ENCODE results near the gene SCAMP1.
"Not testable (repeated sequence)": the region's sequence is repeated elsewhere in the genome, so short reads cannot be mapped to it uniquely, and the experiment has no call there.

SCAMP1 gene

DNA sequence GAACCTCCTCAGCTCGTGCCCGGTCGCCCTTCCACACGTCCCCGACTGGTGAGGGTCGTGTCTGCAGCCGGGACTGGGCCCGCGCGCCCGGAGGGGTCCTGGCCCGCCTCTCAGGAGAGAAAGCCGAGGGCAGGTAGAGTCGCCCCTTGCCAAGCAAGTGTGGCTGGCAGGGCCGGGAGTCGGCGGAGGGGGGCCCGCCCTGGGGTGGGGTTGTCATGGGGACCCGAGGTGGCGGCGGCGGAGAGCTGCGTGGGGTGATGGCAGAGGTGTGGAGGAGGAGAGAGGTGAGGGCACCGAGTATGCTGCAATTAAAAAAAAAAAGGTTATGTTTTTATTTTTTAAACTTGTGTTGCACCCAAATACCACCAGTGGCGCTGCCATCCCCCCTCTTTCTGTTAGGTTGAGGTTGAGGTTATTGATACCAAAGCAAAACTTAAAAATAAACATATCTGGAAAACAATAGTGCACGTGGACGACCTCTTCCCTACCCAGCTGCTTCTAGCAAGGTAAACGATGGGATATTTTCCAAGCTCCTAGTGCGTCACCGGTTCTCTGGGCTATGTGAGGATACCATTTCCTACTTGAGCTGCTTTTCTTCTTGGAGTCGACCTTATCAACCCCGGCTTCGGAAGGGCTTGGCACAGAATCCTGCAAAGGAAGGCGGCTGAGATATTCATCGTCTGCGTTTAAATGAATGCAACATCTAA lies 660 bp downstream of the SCAMP1 start:
- DNase-seq (ENCODE audit: low spot score), result peak; percentile 14

DNA sequence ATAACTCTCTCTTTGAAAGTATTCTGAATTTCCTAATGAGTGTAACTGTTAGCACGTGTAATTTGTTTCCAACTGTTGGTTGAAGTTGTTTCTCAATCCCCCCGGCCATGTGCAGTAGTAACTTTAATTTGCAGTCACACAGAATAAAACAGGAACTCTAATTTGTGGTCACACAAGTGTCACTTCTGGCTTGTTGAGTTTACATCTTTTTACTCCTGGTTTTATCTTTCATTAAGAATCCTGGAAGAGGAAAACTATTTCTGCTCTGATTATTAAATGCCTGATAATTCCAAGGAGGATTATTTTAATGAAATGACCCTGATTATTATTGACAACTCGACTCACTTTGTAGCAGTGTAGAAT lies 1.2 kb downstream of the SCAMP1 start:
- DNase-seq (ENCODE audit: low spot score), result no peak

- DNase-seq (ENCODE audit: low spot score), result no peak
Observed at GRCh38 chr5:78362220-78362619, 1.8 kb downstream of the SCAMP1 start.

DNA sequence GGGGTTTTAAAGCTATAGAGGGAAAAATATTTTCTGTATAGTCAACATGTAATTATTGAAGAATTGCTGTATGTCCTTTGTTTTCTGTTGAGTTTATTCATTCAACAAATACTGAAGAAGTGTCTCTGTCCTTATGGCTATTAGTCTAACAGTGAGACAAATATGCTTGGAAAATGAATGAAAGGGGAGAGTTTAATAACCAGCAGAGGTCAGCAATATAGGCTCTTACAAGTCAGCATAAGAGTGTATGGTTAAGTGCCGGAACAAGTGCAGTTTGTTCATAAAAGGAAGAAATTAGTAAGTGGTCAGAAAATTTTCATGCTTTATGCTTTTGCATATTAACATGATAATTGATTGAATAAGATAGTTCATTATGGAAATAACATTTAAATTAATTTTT lies 3.6 kb downstream of the SCAMP1 start:
- DNase-seq (ENCODE audit: low spot score), result no peak

DNA sequence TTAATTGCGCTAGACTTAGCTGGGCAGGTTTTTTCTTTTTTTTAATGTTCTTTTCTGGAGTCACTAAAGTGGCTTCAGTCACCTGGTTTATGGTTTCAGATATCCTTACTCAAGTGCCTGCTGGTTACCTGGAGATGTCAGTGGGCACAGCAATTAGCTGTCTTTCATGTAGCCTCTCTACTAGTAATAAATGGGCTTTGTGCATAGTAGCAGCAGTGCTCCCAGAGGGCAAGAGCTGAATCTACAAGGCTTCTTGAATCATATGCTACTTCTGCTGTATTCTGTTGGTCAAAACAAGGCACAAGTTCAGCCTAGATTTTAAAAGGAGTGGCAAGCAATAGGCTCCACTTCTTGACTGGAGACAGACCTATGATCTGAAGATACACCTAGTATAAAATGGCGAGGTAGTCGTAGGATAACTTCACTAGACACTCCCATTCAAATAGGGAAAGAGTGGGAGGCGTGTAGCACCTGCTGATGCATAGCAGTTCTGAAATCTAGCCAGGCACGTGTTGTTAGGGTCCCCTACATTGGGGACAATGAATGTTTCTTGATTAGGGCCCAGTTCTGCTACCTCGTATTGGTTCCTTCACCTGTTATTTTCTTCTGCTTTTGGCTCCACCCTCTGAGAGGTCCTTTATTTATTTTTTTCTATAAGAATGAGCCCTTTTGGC lies 7.0 kb downstream of the SCAMP1 start:
- no peak for DNase-seq (ENCODE audit: low spot score)

DNA sequence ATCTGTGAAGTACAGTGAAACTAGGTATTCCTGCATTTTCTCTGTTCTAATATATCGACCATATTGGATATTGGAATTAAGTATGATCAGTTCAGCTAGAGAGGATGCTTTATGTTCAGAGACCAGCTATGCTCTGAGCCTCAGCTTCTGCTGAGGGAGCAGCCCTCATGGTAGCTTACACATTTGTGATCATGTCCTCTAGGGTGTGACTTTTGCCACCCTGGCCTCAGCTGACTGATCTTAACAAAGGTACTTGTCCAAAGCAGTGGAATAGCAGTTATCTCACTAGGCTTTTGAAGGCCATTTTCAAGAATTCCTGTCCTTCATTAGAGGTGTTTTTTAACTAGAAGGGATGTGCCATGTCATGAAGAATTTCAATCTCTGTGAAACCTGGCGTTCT lies 9.3 kb downstream of the SCAMP1 start:
- DNase-seq (ENCODE audit: low spot score), result no peak

- DNase-seq (ENCODE audit: low spot score), result no peak
Observed at GRCh38 chr5:78373231-78373630, 12.8 kb downstream of the SCAMP1 start.

DNA sequence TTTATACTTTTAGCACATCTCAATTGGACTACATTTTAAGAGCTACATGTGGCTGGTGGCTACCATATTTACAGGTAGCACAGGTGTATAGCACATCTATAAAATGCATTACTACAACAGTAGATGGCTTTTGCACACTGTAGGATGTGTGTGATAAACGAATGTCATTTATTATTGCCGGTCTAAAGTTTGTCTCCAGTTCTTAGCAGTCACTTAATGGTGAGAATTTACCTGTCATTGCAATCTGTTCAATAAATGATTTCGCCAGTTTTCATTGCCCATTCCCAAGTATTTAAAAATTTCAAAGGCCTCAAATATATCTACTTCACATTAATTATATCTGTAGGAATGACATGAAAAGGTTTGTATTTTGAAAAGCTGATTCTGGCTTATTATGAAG lies 15.9 kb downstream of the SCAMP1 start:
- DNase-seq (ENCODE audit: low spot score), result no peak

- DNase-seq (ENCODE audit: low spot score), result no peak
Observed at GRCh38 chr5:78377056-78377717, 16.8 kb downstream of the SCAMP1 start.

DNA sequence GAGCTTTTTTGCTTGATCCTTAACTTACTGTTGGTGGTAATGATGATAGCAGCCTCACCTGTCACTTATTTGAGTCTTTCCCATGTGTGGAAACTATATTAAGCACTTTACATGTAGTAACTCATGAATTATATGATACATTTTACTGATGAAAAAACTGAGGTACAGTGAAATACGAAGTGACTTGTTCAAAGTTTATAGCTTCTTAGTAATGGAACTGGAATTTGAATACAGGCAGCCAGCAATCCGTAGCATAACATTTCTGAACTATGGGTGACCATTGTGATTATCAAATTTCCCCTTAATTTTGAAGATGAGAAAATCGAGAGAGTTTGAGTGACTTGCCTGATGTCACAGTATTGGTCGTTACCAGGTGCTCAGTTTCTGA lies 17.3 kb downstream of the SCAMP1 start:
- no peak for DNase-seq (ENCODE audit: low spot score)

- no peak for DNase-seq (ENCODE audit: low spot score)
Observed at GRCh38 chr5:78387468-78388153, 27.2 kb downstream of the SCAMP1 start.

DNA sequence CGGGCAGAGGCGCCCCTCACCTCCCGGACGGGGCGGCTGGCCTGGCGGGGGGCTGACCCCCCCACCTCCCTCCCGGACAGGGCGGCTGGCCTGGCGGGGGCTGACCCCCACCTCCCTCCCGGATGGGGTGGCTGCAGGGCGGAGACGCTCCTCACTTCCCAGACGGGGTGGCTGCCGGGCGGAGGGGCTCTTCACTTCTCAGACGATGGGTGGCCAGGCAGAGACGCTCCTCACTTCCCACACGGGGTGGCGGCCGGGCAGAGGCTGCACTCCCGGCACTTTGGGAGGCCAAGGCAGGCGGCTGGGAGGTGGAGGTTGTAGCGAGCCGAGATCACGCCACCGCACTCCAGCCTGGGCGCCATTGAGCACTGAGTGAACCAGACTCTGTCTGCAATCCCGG lies 30.9 kb downstream of the SCAMP1 start:
- DNase-seq (ENCODE audit: low spot score), result not testable (repeated sequence)

DNA sequence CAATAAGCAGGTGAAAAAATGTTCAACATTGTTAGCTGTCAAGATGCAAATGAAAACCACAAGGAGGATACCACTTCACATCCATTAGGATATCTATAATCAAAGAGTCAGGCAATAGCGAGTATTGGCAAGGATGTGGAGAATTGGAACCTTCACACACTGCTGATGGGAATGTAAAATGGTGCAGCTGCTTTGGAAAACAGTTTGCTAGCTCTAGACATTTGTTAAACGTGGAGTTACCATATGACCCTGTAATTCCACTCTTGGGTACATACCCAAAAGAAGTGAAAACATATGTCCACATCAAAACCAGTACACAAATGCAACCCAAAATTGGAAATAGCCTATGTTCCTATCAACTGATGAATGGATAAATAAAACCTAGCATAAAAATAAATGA lies 37.4 kb downstream of the SCAMP1 start:
- no peak for DNase-seq (ENCODE audit: low spot score)

- peak; percentile 13 for DNase-seq (ENCODE audit: low spot score)
Observed at GRCh38 chr5:78399116-78399515, 38.7 kb downstream of the SCAMP1 start.

- no peak for DNase-seq (ENCODE audit: low spot score)
Observed at GRCh38 chr5:78404682-78405293, 44.4 kb downstream of the SCAMP1 start.

DNA sequence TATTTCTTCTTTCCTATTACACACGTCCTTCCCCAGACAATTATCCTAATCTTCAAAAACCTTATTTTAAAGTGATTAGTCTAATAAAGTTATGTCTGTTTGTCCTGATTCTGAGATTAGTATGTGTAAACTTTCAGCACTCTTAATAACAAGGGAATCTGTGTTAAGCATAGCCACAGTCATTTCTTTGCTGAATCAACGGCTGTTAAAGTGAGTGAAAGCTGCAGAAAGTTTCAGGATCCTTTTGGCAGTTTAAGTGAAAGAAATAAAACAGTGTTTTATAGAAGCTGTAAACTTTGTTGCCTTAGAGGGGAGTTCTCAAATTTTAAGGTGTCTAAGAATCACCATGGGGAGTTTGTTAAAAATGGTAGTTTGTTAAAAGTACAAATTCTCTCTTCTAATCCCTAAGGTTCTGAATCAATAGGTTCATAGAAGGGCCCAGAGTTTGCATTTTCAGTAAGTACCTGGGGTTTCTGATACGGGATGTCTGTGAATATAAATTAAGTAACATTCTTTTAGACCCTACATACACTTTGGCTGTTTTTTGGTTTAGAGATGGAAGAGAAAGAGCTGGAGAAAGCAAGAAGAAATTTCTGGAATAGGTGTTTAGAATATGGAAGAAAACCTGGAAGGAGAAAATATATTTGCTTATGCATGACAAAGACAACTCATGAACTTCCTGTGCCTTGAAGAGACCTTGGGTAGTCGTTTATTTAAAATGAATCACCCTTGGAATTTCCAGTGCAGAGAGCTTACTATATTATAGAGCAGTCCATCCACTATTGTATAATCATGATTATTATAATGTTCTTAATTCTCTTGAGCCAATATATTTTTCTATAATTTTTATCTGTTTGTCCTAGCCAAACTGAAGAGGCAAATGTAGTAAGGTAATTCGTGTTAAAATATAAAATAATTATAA lies 45.7 kb downstream of the SCAMP1 start:
- peak; percentile 0 for DNase-seq (ENCODE audit: low spot score)

GRCh38 chr5:78407458-78407857 lies 47.0 kb downstream of the SCAMP1 start:
- no peak for DNase-seq (ENCODE audit: low spot score)

DNA sequence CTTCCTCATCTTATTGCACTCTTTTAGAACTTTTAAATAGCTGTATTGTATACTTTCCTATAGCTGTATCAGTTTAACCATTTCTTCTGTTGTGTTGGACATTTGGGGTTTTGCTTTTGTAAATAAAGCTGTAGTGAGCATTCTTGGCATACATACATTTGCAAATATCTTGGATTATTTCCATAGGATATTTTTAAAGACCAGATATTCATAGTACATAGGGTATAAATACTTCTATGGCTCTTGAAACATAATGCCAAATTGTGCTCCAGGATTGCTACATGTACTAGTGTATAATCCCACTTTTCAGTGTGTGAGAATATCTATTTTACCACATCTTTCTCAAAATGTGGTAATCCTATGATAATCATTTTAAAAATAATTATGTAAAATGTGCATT lies 51.2 kb downstream of the SCAMP1 start:
- DNase-seq (ENCODE audit: low spot score), result no peak

- peak; percentile 3 for DNase-seq (ENCODE audit: low spot score)
Observed at GRCh38 chr5:78416677-78417425, 56.4 kb downstream of the SCAMP1 start.

- DNase-seq (ENCODE audit: low spot score), result no peak
Observed at GRCh38 chr5:78419396-78419795, 59.0 kb downstream of the SCAMP1 start.

- DNase-seq (ENCODE audit: low spot score), result no peak
Observed at GRCh38 chr5:78420548-78420947, 60.1 kb downstream of the SCAMP1 start.
